Measurements from ENCODE around the gene SIAH2. TPM values are rescaled to one million over a fixed set of nuclear protein-coding genes. Genes with fewer than 3 reads are reported as not detected.

SIAH2 gene
- total RNA-seq, 3 donors from 2014 or later, result 37.4 to 40.3 (median 39.1) TPM

- DNase-seq (ENCODE audit: low spot score in 2 of 2), result no peak
- intact Hi-C loops (cut with DNase I; ENCODE audit: low total_unique reads), result loop anchor here (10.0 kb wide), 2 partner anchors 143 to 423 kb away; no protein-coding TSS in a partner anchor
- no peaks in the 10 kb centered on the region for H3K4me1 ChIP-seq
- H3K27me3 ChIP-seq, result no peaks in the 10 kb centered on the region
- H3K4me3 ChIP-seq, result no peak overlapping the region
- no peak overlapping the region for H3K27ac ChIP-seq
- TF ChIP-seq CTCF (IDR thresholded peaks at IDR 0.05), result no peak
- no peak for TF ChIP-seq POLR2A (IDR thresholded peaks at IDR 0.05)
- no peak for TF ChIP-seq POLR2AphosphoS5 (IDR thresholded peaks at IDR 0.05)
- H3K9me3 ChIP-seq, result no peaks in the 10 kb centered on the region
- H3K36me3 ChIP-seq, result no peaks in the 10 kb centered on the region
These were observed 40.7 kb downstream of the SIAH2 start for GRCh38 chr3:150722267-150722666.

GRCh38 chr3:150721285-150722130 lies 41.5 kb downstream of the SIAH2 start:
- Histone ChIP-seq H3K27ac (no peak overlapping the region), H3K36me3 (no peaks in the 10 kb centered on the region), H3K27me3 (no peaks in the 10 kb centered on the region), H3K4me3 (no peak overlapping the region), H3K4me1 (no peaks in the 10 kb centered on the region), H3K9me3 (no peaks in the 10 kb centered on the region)
- intact Hi-C loops (cut with DNase I; ENCODE audit: low total_unique reads), result loop anchor here (10.0 kb wide), 2 partner anchors 143 to 423 kb away; no protein-coding TSS in a partner anchor
- no peak for DNase-seq (ENCODE audit: low spot score in 2 of 2)
- TF ChIP-seq POLR2AphosphoS5 (IDR thresholded peaks at IDR 0.05) (no peak), CTCF (IDR thresholded peaks at IDR 0.05) (peak; percentile 81 to 90 (median 88)), POLR2A (IDR thresholded peaks at IDR 0.05) (no peak)

DNA sequence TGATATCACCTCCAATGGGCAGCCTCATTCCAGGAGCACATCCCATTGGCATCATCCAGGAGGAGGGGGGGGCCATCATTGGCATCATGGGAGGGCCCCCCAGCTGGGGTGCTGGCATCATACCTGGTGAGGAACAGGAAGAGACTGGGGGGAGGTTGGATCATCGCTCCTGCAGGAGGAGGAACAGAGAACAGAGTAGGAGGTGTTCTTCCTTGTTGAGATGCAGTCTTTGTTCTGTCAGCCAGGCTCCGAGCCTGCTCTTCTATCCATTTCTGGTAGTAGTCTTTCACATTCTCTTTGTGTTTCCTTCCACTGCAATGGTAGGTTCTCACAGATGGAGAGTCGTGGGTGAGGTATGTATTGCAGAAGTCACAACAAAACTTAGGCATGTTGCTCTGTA lies 42.5 kb downstream of the SIAH2 start:
- H3K4me1 ChIP-seq, result no peaks in the 10 kb centered on the region
- H3K36me3 ChIP-seq, result no peaks in the 10 kb centered on the region
- H3K27ac ChIP-seq, result no peak overlapping the region
- TF ChIP-seq POLR2A (IDR thresholded peaks at IDR 0.05), result no peak
- no peak for TF ChIP-seq CTCF (IDR thresholded peaks at IDR 0.05)
- TF ChIP-seq POLR2AphosphoS5 (IDR thresholded peaks at IDR 0.05), result no peak
- intact Hi-C loops (cut with DNase I; ENCODE audit: low total_unique reads), result loop anchor here (10.0 kb wide), 2 partner anchors 144 to 424 kb away; no protein-coding TSS in a partner anchor
- H3K4me3 ChIP-seq, result no peak overlapping the region
- no peaks in the 10 kb centered on the region for H3K9me3 ChIP-seq
- no peak for DNase-seq (ENCODE audit: low spot score in 2 of 2)
- H3K27me3 ChIP-seq, result no peaks in the 10 kb centered on the region

- no peak for DNase-seq (ENCODE audit: low spot score in 2 of 2)
- intact Hi-C loops (cut with DNase I; ENCODE audit: low total_unique reads), result no loop called here
- H3K4me3 ChIP-seq, result no peak overlapping the region
- no peaks in the 10 kb centered on the region for H3K9me3 ChIP-seq
- no peaks in the 10 kb centered on the region for H3K4me1 ChIP-seq
- no peak overlapping the region for H3K27ac ChIP-seq
- H3K27me3 ChIP-seq, result no peaks in the 10 kb centered on the region
- TF ChIP-seq POLR2A (IDR thresholded peaks at IDR 0.05), result no peak
- no peak for TF ChIP-seq POLR2AphosphoS5 (IDR thresholded peaks at IDR 0.05)
- TF ChIP-seq CTCF (IDR thresholded peaks at IDR 0.05), result no peak
- H3K36me3 ChIP-seq, result no peaks in the 10 kb centered on the region
These were observed 52.9 kb downstream of the SIAH2 start for GRCh38 chr3:150710097-150710496.

- intact Hi-C loops (cut with DNase I; ENCODE audit: low total_unique reads), result no loop called here
- H3K27ac ChIP-seq, result peak within 1 kb of the TSS; percentile 83 to 91
- no peaks in the 10 kb centered on the region for H3K4me1 ChIP-seq
- no peaks in the 10 kb centered on the region for H3K9me3 ChIP-seq
- peak; percentile 83 to 92 for DNase-seq (ENCODE audit: low spot score in 2 of 2)
- peak within 1 kb of the TSS; percentile 53 to 82 (median 68) for H3K4me3 ChIP-seq
- no peaks in the 10 kb centered on the region for H3K36me3 ChIP-seq
- H3K27me3 ChIP-seq, result no peaks in the 10 kb centered on the region
- TF ChIP-seq CTCF (IDR thresholded peaks at IDR 0.05) (peak in 2 of 3 donors; percentile 8 to 42), POLR2A (IDR thresholded peaks at IDR 0.05) (peak; percentile 32), POLR2AphosphoS5 (IDR thresholded peaks at IDR 0.05) (peak in 2 of 3 donors; percentile 38 to 53)
These were observed 59.1 kb downstream of the SIAH2 start, which contains the start of gene ERICH6 for GRCh38 chr3:150703756-150704344. TSS of gene ERICH6 (minus strand) at chr3:150703920. CDS start at chr3:150703898, 22 bp downstream.

All from breast epithelium (tissue), 4 donors.